Panc1 (cell line): Measurements from ENCODE around the gene STK32C. TPM values are rescaled to one million over a fixed set of nuclear protein-coding genes. Genes with fewer than 3 reads are reported as not detected.
A peak's percentile ranks its signal among the peaks of the same experiment; 100 is the strongest.
"Not testable (repeated sequence)": the region's sequence is repeated elsewhere in the genome, so short reads cannot be mapped to it uniquely, and the experiment has no call there.

Experiments
- ATAC-seq: fragments of 200-7000 bp; cut with Tn5 transposase; 2 replicates; pipeline ENCODE4 v1.9.1; 2020; ENCODE audit warnings: mild to moderate bottlenecking, moderate library complexity
- BruUV-seq: library from RNA; stranded (reverse); fragments of 400-500 nt; replicated peaks from 2 replicates; lab custom pipeline; 2021; lab: Mats Ljungman, UMichigan
- CTCF ChIA-PET: fragments of 300-600 bp; sonication (Branson Sonifier 250); formaldehyde crosslinking; loops from one replicate; lab custom pipeline; 2022; ENCODE audit warnings: antibody characterized with exemption; lab: Charles Lee
- POLR2A ChIA-PET: fragments of 300-600 bp; sonication (Branson Sonifier 250); formaldehyde crosslinking; loops from one replicate; lab custom pipeline; 2022; ENCODE audit warnings: antibody characterized with exemption; lab: Charles Lee
- DNase-seq: peaks from one replicate; pipeline ENCODE4 v3.0.0-alpha.2; 2010; ENCODE audit warnings: low read depth, low spot score
- H3K27ac ChIP-seq: 2 replicates; pipeline ENCODE4 v1.5.1; 2011; ENCODE audit warnings: mild to moderate bottlenecking, low read length, inconsistent platforms
- H3K27me3 ChIP-seq: fragments of 200-500 bp; sonication (Bioruptor generic); 2 replicates; pipeline ENCODE4 v1.6.0; 2014; ENCODE audit warnings: low read length, inconsistent platforms; ENCODE audit not compliant: control insufficient read depth, insufficient read depth
- H3K36me3 ChIP-seq: fragments of 200-500 bp; sonication (Bioruptor generic); 2 replicates; pipeline ENCODE4 v1.5.1; 2014; ENCODE audit warnings: inconsistent platforms, mild to moderate bottlenecking, low read length, moderate library complexity; ENCODE audit not compliant: control insufficient read depth, insufficient read depth
- H3K4me1 ChIP-seq: 2 replicates; pipeline ENCODE4 v1.5.1; 2011; ENCODE audit warnings: inconsistent platforms, mild to moderate bottlenecking, low read length, moderate library complexity; ENCODE audit not compliant: control insufficient read depth, insufficient read depth
- H3K4me3 ChIP-seq, 2 experiments: 2 replicates each; pipeline ENCODE4 v1.5.1; 2011 to 2012; ENCODE audit warnings: low read depth in 2 of 2, low read length in 2 of 2, mild to moderate bottlenecking in 2 of 2, inconsistent platforms in 1 of 2, moderate library complexity in 1 of 2
- H3K9me3 ChIP-seq: fragments of 200-500 bp; sonication (Bioruptor generic); 2 replicates; pipeline ENCODE4 v1.5.1; 2014; ENCODE audit warnings: low read depth, mild to moderate bottlenecking, inconsistent platforms, low read length, moderate library complexity; ENCODE audit not compliant: control insufficient read depth, insufficient read depth
- POLR2AphosphoS5 ChIP-seq: IDR thresholded peaks from 2 replicates; pipeline ENCODE4 v1.6.1; 2012; ENCODE audit warnings: mild to moderate bottlenecking, low read depth, low read length, moderate library complexity
- SIN3A ChIP-seq: IDR thresholded peaks from 2 replicates; pipeline ENCODE4 v1.6.1; 2012; ENCODE audit warnings: low read depth, mild to moderate bottlenecking, low read length, moderate library complexity, borderline replicate concordance; ENCODE audit not compliant: insufficient read depth
- TCF7L2 ChIP-seq: IDR thresholded peaks from 2 replicates; pipeline ENCODE4 v1.6.1; 2011; ENCODE audit warnings: mild to moderate bottlenecking, low read depth, low read length, inconsistent platforms
- in situ Hi-C: cut with HindIII; loops from 2 replicates; pipeline ENCODE4 v1.10.0; 2016; ENCODE audit warnings: low sequenced_read_pairs, low pct_unique_long_range_greater_than_20kb
- intact Hi-C: fragments of 100-400 bp; cut with micrococcal nuclease; formaldehyde crosslinking; loops from one replicate; pipeline ENCODE4 v1.10.0; 2022; ENCODE audit not compliant: unreplicated experiment
- total RNA-seq: library from RNA; stranded (reverse); gene quantifications from one replicate; pipeline ENCODE4 v1.2.1, GENCODE V29; 2021; ENCODE audit not compliant: unreplicated experiment
- TF ChIP-seq, protein P1 (sequence below): fragments of 450-650 bp; IDR thresholded peaks from 2 replicates; pipeline ENCODE4 v1.5.1; 2017; ENCODE audit warnings: mild to moderate bottlenecking
- TF ChIP-seq, protein P2 (sequence below), 2 experiments: IDR thresholded peaks; 2 replicates each; pipeline ENCODE4 v1.6.1; 2011 to 2012; ENCODE audit warnings: low read depth in 2 of 2, control low read depth in 1 of 2, low read length in 1 of 2, mild to moderate bottlenecking in 1 of 2, moderate library complexity in 1 of 2; ENCODE audit not compliant: insufficient read depth in 1 of 2

Gene STK32C
- total RNA-seq, 1 experiment from 2014 or later: 53.7 TPM

DNA sequence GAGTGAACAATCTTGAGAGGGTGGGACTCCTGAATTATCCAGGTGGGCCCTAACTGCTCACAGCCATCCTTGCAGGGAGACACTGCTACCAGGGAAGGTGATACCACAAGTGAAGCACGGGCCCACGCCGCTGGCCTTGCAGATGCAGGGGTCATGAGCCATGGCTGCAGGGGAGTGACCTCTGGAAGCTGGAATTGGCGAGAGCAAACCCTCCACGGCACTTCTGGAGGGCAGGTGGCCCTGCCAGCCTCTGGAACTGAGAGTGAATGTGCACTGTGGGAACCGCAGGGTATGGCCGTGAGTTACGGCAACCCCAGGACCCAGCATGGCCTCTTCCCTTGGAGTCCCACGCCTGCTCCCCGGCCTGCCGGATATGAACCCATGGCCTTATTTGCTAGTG lies 37.5 kb downstream of the STK32C start:
- ChIA-PET CTCF (no interaction called here), POLR2A (no interaction called here)
- intact Hi-C loops (no loop called here), in situ Hi-C loops (no loop called here)
- BruUV-seq: no TSS peak
- Histone ChIP-seq H3K4me3 (no peak overlapping the region), H3K4me1 (peaks cover 40% of the 10 kb centered on the region), H3K36me3 (no peaks in the 10 kb centered on the region), H3K27me3 (no peaks in the 10 kb centered on the region), H3K9me3 (no peaks in the 10 kb centered on the region), H3K27ac (peak overlapping the region; percentile 34; the same call in 1 of the 2 replicates)
- TF ChIP-seq, protein P1, sequence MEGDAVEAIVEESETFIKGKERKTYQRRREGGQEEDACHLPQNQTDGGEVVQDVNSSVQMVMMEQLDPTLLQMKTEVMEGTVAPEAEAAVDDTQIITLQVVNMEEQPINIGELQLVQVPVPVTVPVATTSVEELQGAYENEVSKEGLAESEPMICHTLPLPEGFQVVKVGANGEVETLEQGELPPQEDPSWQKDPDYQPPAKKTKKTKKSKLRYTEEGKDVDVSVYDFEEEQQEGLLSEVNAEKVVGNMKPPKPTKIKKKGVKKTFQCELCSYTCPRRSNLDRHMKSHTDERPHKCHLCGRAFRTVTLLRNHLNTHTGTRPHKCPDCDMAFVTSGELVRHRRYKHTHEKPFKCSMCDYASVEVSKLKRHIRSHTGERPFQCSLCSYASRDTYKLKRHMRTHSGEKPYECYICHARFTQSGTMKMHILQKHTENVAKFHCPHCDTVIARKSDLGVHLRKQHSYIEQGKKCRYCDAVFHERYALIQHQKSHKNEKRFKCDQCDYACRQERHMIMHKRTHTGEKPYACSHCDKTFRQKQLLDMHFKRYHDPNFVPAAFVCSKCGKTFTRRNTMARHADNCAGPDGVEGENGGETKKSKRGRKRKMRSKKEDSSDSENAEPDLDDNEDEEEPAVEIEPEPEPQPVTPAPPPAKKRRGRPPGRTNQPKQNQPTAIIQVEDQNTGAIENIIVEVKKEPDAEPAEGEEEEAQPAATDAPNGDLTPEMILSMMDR: no peak
- TF ChIP-seq SIN3A (no peak), TCF7L2 (no peak), POLR2AphosphoS5 (no peak)
- TF ChIP-seq, protein P2, sequence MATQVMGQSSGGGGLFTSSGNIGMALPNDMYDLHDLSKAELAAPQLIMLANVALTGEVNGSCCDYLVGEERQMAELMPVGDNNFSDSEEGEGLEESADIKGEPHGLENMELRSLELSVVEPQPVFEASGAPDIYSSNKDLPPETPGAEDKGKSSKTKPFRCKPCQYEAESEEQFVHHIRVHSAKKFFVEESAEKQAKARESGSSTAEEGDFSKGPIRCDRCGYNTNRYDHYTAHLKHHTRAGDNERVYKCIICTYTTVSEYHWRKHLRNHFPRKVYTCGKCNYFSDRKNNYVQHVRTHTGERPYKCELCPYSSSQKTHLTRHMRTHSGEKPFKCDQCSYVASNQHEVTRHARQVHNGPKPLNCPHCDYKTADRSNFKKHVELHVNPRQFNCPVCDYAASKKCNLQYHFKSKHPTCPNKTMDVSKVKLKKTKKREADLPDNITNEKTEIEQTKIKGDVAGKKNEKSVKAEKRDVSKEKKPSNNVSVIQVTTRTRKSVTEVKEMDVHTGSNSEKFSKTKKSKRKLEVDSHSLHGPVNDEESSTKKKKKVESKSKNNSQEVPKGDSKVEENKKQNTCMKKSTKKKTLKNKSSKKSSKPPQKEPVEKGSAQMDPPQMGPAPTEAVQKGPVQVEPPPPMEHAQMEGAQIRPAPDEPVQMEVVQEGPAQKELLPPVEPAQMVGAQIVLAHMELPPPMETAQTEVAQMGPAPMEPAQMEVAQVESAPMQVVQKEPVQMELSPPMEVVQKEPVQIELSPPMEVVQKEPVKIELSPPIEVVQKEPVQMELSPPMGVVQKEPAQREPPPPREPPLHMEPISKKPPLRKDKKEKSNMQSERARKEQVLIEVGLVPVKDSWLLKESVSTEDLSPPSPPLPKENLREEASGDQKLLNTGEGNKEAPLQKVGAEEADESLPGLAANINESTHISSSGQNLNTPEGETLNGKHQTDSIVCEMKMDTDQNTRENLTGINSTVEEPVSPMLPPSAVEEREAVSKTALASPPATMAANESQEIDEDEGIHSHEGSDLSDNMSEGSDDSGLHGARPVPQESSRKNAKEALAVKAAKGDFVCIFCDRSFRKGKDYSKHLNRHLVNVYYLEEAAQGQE (IDR thresholded peaks at IDR 0.05; ENCODE audit: insufficient read depth in 1 of 2, low read depth in 2 of 2, low read length in 1 of 2): no peak
- DNase-seq (no peak), ATAC-seq (no peak)

DNA sequence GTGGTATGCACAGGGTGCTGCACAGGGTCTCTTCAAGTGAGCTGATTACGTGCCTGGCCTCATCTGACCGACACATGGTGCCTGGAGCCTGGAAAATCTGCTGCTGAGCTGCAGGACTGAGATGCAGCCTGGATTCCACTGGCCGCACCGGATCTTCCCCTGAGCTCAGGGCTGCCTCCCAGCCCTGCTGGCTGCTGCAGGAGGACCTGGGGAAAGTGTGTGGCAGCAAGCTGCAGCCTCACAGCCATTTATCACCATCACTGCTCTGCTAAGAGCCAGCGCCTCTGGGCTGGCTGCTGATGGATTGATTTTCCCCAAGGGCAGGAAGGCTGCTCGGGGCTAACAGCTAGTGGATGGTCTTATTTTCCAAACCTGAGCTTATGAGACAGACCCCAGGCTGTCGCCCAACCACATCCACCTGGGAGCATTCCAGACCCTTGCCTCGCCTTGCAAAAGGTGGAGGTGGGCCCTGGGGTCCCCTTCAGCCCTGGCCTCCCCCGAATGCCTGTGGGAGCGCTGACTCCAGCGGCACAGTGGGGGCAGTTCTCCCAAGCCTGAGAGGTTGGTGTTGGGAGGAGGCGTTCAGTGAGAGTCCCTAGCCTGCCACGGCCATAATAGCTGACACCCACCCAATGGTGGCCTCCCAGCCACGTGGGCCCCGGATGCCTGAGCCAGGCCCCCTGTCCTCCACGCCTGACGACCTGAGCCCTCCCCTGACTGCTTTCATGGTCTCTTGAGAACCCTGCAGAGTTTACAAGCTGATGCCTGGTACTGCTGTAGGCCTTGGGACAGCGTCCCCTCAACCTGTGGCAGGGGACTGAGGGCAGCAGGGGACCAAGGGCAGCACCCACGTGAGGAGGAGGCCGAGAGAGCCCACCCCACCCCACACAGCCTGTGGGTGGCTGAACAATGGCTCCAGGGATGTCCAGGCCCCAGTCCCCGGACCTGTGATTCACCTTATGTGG lies 38.2 kb downstream of the STK32C start:
- CTCF ChIA-PET: no interaction called here
- DNase-seq (no peak), ATAC-seq (no peak)
- Histone ChIP-seq H3K4me3 (no peak overlapping the region), H3K9me3 (no peaks in the 10 kb centered on the region), H3K36me3 (no peaks in the 10 kb centered on the region), H3K27ac (peak overlapping the region; percentile 34; the same call in 1 of the 2 replicates), H3K4me1 (peaks cover 45% of the 10 kb centered on the region), H3K27me3 (no peaks in the 10 kb centered on the region)
- in situ Hi-C loops (no loop called here), intact Hi-C loops (no loop called here)
- no peak for TF ChIP-seq POLR2AphosphoS5
- TF ChIP-seq, protein P1: no peak
- TF ChIP-seq, protein P2 (IDR thresholded peaks at IDR 0.05; ENCODE audit: insufficient read depth in 1 of 2, low read depth in 2 of 2, low read length in 1 of 2): no peak
- TF ChIP-seq SIN3A: no peak
- TF ChIP-seq TCF7L2: no peak
- POLR2A ChIA-PET: no interaction called here
- no TSS peak for BruUV-seq

DNA sequence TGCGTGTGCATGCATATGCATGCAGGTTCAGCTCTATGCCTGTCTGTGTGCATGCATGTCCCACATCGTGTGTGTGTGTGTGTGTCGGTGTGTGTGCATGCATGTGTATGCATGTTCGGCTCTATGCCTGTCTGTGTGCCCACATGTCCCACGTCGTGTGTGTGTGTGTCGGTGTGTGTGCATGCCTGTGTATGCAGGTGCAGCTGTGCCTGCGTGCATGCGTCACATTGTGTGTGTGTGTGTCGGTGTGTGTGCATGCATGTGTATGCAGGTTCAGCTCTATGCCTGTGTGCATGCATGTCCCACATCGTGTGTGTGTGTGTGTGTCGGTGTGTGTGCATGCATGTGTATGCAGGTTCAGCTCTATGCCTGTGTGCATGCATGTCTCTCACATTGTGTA lies 39.8 kb downstream of the STK32C start:
- in situ Hi-C loops, CTCF ChIA-PET, H3K27me3 ChIP-seq, ATAC-seq, H3K9me3 ChIP-seq, intact Hi-C loops, BruUV-seq, DNase-seq, POLR2A ChIA-PET, H3K4me3 ChIP-seq, H3K36me3 ChIP-seq, H3K27ac ChIP-seq: not testable (repeated sequence)
- peaks cover 45% of the 10 kb centered on the region for H3K4me1 ChIP-seq
